Measurements from ENCODE around the gene TBC1D22A.
"Not testable (repeated sequence)": the region's sequence is repeated elsewhere in the genome, so short reads cannot be mapped to it uniquely, and the experiment has no call there.

Gene TBC1D22A

DNA sequence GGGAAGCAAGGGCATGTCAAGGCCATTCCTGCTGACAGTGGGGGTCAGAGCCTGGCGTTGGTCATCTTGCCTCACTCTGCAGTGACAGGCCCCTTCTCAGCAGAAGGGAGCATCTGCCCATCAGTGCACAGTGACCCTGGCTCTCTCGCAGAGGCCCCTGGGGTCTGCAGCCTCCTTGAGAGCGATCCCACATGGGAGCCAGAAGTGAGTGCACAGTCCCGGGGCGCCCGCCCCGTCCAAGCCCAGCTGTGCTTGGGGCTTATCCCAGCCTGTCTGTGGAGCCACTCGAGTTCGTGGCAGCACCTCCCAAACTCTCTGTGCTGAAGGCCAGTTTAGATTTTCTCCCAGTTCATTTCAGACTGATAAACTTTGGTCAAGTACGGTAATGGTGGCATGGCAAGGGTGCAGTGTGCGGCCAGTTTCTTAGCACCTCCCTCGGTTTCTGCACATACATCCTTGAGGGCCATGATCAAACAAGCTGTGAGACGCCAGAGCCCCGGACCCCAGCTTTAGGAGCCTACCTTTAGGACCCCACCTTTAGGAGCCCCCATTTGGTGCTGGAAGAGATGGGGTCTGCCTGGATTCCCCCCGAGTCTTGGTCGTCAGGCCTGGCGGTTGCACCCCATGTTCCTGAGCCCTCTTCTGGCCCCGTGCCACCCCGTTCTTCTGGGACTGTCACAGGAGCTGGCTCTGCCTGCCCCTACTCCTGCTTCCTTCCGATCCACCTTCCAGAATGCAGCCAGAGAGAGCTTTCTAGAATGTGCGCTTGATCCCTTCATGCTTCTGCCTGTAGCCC is 369.4 kb downstream of the TBC1D22A start:
- DNase-seq: no peak

DNA sequence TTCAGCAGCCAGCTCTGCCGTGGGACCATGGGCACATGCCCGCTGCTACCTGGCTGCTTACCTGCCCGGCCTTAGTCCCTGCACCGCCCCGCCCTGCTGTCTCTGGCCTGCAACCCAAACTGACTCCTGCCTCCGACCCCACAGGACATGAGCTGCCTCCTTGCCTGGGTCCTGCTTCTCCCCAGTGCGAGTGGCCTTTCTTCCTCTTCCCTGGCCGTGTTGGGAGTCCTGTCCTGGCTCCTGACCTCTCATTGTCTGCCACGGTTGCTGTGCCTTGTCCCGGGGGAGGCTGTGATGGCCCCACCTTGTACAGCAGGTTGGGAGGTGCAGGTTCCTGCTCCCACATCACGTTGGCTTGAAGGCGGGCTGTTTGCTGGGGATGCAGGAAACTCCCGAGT is 370.0 kb downstream of the TBC1D22A start:
- DNase-seq: no peak

DNA sequence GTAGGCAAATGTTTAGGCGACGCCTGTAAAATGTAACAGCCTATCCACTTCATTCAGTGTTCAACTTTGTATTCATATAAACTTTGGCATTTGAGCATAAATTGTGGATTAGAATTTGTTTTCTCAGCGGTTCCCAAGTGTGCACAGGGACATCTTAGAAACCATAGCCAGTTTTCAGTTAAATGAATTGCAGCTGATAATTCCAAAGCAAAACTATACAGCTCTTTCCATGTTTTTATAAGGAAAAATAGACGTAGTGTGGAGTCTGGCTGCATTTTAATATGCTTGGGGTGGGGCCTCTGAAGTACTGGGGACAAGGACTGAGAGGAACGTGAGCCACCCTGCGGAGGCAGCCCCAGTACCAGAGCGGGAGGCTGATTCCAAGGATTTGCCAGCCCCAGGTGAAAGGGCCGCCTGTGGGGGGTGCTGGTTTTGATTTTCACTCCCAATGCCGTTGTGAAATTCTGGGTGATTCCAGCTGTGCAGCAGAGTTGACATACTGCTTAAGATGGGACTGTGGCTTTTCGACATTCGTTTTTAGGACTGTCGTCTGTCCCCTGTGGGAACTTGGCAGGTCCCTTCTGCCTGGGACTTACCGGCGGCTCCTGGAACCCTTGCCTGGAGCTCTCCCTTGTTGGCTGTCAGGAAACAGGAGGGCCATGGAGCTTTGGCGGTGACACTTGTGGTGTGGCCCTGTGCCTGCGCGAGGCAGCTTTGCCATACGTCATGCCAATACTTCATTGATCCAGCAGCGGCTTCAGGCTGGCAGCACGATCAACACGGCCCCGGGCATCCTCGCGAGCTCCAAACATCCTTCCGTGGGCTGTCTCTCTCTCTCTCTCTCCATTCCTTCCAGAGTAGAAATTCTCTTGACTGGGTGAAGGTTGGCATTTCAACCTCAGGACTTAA is 370.9 kb downstream of the TBC1D22A start:
- no peak for DNase-seq

DNA sequence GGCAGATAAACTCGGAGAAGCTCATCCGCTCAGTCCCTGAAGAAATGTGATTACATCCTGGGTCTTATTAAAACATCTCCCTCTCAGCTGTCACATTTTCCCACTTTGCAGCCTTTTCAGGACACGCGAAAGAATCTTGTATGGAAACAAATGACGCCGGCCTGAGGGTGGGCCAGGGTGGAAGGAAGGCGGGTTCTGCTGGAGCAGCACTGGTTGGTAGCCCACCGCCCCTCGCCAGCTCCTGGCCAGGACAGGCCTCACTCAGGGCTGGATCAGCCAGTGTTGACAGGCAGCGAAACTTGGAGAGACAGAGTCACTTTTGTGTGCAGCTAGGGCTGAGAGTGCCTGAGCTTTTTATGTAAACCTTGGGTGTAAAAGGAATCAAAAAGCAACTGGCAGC is 371.8 kb downstream of the TBC1D22A start:
- DNase-seq: no peak

DNA sequence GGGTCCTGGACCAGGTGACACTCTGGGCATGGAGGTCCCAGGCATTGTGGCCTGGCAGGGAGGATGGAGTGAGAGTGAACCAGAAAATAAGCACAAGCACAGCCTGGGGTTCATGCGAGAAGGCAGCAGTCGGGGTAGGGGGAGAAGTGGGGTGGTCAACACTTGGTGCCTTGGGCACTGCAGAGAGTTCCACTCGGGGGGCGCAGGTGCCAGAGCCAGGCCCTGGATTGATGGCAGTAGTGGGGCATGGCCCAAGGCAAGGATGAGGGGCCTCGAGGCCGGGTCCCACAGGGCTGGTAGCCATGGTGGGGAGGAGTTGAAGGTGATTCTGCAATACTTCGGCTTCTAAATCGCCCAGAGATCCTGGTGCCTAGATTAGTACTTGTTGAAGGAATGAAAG is 372.9 kb downstream of the TBC1D22A start:
- no peak for DNase-seq

DNA sequence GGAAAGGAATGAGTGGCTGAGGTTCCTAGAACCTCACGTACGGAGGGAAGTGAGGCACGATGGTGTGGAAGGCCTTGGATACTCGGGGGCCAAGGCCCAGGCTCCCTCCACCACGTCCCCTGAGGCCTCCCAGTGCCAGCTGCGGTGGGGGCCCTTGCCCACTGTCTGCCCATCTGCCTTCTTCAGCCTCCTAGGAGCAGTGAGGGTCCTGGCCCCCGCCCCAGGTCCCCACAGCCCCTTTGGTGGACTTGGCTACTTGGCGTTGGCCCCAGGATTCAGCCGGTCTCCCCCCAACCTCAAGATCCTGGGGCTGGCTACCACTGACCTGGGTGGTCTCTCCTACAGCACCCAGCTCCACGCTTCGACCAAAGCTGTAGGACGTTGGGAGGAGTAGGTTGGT is 373.6 kb downstream of the TBC1D22A start:
- no peak for DNase-seq

DNA sequence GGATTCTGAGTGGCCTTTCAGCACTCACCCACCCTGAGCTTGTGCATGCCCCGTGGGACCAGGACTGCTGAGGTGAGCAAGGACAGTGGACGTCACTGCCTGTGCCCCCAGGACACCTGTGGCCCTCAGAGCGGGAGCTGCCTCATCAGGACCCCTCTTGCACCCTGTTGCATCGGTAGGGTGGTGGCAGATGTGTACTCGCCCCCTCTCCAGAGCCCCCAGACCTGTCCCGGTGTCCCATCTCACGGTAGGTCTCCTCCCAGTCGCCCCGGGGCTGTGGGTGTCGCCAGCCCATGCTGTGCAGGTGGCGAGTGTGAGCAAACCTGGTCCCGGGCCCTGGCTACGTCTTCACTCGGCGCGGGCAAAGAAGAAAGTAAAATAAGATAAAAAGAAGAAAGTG is 374.2 kb downstream of the TBC1D22A start:
- no peak for DNase-seq

DNA sequence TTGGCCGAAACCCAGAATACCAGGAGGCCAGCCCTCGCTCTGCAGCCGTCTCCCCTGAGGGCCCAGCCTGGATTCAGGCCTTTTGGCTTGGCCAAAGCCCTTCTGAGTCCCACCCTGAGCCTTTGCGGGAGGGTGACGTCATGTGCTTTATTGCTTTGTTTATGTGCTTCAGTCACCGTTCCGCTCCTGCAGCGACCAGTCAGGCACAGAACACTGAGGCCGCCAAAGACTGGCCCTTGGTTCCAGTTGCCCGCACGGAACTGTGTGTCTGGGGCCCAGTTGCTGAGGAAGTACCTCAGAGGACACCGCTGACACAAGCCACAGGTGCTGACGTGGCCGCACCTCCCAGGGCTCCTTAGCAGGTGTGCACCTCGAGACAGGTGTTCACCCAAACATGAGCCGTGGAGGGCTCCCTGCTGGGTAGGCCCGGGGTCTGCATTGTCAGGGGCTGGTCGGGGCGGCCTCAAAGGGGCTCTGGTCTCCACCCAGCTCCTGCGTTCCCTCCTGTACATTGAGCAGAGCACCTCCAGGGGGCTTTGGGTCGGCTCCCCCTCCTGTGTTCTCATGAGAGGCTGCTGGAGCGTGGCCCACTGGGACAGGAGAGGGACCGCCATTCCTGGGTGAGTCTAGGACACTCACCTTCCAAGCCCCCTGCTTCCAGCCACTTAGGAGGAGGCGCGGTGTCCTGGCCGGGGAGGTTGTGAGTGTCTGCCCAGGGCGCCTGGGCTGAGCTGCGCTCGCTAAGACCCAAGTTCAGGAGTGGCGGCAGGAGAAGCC is 376.8 kb downstream of the TBC1D22A start:
- no peak for DNase-seq

DNA sequence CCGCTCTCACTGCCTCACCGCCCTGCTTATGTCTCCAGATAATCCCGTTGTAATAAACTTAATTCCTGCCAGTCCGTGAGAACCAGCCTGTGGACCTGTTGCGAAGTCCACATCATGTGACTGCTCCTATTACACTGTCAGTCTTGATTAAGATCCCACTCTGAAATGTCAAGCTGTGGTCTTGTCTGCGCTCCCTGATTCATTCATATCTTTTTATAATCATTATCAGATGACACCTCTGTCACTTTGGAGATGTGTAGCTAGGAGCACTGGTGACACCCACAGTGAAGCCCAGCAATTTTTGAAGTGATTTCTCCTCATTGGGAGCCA is 377.3 kb downstream of the TBC1D22A start:
- no peak for DNase-seq

DNA sequence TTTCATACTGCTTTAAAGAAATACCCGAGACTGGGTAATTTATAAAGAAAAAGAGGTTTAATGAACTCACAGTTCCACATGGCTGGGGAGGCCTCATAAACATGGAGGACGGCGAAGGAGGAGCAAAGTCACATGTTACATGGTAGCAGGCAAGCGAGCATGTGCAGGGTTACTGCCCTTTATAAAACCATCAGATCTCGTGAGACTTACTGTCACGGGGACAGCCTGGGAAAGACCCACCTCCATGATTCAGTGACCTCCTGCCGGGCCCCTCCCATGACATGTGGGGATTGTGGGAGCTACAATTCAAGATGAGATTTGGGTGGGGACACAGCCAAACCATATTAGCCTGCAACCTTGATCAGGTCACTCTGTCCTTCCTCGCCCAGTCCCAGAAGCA is 378.5 kb downstream of the TBC1D22A start:
- DNase-seq: not testable (repeated sequence)

DNA sequence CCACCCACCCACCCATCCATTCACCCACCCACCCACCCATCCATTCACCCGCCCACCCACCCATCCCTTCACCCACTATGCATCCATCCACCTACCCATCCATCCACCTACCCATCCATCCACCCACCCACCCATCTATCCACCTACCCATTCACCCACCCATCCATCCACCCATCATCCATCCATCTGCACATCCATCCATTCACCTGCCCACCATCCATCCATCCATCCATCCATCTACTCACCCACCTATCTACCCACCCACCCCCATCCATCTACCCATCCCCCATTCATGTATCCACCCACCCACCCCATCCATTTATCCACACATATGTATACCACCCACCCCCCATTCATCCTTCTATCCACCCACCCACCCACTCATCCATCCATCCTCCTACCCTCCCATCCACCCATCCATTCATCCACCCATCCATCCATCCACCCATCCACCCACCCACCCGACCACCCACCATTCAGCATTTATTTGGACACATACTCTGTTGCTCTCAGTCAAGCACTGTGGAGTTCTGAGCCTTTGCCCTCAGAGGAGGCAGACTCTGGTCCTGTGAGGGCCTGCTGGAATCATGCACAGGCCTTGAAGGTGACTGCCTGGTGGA is 380.1 kb downstream of the TBC1D22A start:
- no peak for DNase-seq

DNA sequence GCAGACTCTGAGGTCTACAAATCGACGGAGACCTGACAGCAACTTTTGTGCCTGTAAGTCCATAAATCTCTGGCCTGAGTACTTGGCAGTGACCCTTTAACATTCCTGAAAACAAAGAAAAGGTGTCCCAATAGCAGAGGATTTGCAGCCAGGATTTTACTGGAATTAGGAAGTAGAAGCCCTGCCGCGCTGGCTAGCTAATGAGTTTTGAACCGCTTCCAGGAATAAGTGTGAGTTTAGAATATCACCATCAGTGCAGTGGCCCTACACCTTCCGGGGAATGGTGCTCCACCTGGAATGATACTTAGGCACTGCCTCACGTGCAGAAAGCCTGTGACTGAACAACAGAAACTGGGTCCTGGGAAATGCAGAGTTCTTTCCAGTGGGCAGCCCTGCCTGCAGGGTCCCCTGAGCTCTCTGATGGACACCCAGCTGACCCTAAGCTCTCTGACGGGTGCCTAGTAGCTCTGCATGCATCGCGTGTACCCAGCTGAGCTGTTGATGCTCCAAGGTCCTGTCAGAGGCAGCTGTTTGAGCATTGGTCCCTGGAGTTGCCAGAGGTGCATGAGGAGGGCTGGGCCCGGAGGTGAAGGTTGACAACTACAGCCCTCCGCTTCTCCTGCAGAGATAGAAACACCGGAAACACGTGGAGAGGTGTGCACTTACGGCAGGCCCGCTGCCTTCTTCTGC is 380.9 kb downstream of the TBC1D22A start:
- no peak for DNase-seq

DNA sequence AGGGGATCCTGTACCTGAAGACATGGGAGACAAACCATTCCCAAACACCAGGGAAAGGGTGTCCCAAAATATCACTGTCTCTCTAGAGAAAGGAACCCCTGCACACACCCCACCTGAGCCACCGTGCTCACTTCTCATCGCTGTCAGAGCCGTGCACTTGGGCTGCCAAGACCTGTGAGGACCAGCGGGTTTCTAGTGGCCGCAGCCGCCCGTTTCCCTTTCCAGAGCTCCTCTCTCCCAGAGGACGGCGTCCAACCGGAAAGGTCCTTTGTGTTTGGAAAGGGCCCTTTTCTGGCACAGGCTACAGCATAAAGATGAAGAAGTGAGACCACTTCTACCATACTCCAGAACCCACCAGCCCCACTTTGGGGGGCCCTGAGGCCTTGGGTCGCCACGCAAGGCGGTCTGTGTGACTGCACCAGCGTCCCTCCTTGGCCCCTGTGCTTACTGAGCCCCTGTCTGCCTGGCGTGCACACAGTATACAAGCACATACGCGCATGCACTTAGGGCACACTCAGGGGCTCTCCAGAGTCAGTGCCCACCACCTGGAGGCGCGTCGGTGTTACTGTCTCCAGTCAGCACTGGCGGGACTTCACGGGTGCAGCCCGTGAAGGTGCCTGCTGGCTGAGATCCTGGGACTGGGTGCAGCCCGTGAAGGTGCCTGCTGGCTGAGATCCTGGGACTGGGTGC is 381.8 kb downstream of the TBC1D22A start:
- no peak for DNase-seq

DNA sequence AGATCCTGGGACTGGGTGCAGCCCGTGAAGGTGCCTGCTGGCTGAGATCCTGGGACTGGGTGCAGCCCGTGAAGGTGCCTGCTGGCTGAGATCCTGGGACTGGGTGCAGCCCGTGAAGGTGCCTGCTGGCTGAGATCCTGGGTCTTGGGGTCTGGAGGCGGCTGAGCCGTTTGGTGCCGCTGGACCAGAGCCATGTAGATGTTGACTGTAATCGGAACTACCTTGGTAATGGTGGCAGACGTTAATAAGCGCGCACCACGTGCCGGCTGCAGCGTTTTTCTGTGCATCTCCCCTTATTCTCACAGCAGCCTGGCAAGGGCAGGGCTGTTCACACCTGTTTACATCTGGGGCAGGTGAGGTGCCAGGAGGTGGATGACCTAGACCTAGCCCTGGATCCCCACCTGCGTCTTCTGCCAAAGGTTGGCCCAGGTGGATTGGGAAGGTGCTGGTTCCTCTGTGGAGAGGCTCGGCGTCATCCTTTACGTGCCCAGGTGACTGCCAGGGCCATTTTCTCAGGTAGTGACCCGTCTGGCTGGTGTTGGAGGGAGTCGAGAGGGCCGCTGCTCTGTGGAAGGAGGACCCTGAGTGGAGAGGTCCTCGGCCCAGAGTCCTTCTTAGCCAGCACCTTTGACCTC is 382.5 kb downstream of the TBC1D22A start:
- DNase-seq: no peak

DNA sequence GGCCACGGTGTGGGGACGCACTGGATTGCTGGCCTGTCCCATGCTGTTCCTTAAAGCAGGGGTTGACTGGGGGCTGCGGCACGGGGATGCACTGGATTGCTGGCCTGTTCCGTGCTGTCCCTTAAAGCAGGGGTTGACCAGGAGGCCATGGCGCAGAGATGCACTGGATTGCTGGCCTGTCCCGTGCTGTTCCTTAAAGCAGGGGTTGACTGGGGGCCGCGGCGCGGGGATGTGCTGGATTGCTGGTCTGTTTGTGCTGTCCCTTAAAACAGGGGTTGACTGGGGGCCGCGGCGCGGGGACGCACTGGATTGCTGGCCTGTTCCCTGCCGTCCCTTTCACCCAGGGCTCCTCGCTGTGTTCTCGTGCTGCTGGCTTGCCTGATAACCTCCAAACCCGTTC is 383.4 kb downstream of the TBC1D22A start:
- DNase-seq: no peak

DNA sequence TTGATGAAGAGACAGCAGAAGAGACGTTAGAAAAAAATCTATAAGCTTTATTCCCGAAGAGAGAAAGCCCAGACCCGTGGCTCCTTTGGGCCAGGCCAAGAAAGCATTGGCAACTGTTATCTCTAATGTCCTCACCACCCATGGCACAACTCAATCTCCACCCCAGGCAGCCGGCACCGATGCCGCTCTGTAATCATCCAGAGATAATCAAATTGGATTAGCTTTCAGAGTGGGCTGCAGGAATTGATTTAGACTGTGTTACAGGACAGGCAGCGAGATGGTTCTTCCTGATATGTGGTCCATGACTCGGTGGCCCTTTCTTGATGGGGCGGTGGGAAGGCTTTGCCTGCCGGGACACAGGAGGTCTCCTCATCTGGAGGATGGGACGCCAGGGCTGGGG is 383.9 kb downstream of the TBC1D22A start:
- no peak for DNase-seq

DNA sequence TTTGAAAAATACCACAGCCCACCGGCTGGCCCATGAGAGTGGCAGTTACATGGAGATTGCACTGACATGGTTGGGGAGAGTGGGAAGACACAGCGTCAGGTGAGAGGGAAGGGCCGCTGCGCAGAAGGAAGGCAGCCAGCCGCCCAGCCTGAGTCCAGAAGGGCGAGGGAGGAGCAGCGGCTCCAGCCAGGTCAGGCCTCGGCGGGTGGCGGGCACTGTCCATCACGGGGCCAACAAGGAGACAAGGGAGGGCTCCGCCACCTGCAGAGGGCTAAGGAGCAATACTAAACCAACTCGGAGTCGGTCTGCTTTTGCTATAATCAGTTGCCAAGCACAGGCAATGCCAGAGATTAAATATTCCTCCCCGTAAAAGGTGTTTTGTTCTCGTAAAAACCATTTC is 384.5 kb downstream of the TBC1D22A start:
- no peak for DNase-seq

DNA sequence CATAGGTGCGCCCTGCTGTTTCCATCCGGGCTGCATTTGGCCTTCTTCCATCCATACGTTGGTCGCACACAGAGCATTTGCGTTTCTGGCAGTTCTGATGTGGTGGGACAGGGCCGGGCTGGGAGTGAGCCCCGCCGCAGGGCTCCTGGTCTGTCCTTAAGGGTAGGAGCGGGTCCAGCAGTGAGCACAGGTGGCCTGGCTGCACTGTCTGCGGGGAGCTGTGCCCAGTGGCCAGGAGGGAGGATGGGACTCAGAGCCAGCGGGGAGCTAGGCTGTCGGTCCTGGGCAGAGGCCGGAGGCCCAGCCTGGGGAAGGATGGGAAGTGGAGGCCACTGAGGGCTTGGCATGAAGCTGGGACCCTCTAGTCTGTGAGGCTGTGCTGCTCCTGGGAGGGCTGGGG is 385.1 kb downstream of the TBC1D22A start:
- DNase-seq: no peak

DNA sequence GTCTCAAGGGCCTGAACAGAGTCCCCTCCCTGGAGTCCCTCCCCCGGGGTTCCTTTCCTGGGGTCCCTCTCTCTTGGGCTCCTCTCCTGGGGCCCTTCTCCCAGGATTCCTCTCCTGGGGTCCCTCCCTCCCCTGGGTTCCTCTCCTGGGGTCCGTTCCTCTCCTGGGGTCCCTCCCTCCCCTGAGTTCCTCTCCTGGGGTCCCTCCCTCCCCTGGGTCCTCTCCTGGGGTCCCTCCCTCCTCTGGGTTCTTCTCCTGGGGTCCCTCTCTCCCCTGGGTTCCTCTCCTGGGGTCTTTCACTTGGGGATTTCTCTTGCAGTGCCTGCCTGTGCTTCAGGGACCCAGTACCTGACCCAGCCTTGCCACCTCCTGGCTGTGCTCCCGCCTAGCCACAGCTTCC is 386.1 kb downstream of the TBC1D22A start:
- DNase-seq: no peak

DNA sequence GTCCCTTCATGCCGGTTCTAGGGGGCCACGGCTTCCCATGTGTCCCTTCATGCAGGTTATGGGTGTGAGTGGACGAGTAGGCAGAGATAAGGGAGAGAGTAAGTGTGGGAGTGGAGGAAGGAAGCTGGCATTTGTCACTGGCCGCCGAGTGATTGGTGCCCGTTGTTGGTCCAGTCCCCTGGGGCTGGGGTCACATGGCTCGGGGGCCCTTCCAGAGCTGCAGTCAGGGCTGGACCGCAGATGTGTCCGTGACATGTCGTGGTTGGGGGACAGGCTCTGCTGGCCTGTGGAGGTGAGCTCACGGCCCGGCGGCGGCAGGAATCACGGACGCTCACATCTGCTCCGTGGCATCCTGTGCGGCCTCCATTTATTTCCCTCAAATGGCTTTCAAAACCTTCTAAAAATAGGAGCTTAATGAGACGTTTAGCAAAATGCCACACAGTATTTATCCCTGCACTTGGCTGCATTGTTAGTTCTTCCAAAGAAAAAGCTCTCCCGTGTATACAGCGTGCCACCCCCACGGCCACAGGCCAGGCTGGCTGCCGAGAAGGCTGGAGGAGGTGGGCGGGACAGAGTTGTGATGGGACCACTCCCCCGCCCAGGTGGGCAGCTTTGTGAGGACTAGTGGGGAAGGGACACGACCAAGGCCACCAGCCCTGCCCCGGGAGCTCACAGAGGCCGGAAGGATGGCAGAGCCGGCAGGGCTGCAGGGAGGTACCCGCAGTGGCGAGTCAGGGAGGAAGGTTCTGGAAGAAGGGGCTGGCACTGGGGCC is 386.7 kb downstream of the TBC1D22A start:
- no peak for DNase-seq

DNA sequence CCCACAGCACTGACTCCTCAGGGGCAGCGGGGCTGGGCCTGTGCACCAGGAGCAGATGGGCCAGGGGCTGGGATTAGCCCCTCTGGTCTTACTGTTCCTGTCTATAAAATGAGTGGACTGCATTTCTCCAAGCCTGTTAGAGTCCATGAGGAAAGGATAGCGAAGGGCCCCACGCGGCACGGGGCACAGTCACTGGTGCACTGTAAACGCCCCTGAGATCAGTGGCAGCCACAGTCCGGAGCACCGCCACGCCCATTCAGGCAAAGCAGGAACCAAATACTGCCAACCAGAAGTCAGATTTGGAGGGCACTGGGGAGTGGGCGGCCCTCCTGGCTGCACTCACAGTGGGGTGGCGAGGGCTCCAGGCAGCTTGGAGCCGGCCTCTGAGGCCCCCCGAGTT is 387.5 kb downstream of the TBC1D22A start:
- no peak for DNase-seq
